22Rv1 (cell line): ENCODE data around the gene CADM1.

Experiments used
- CTCF ChIP-seq: fragments of 450-650 bp; IDR thresholded peaks from 2 replicates; pipeline ENCODE4 v1.5.1; 2017; ENCODE audit warnings: mild to moderate bottlenecking
- ZFX ChIP-seq: fragments of 450-650 bp; IDR thresholded peaks from 2 replicates; pipeline ENCODE4 v1.6.1; 2017; ENCODE audit warnings: antibody characterized with exemption, borderline replicate concordance

- TF ChIP-seq ZFX (no peak), CTCF (no peak)
These were observed 331.1 kb downstream of the CADM1 start for GRCh38 chr11:115173136-115173535.
